Mesenchymal stem cell (in vitro differentiated cells and primary cell): ENCODE measurements around the gene SMO.
"Not testable (repeated sequence)": the region's sequence is repeated elsewhere in the genome, so short reads cannot be mapped to it uniquely, and the experiment has no call there.

Experiments
- DNase-seq: peaks from one replicate; pipeline ENCODE4 v3.0.0-alpha.2; 2013
- H2AFZ ChIP-seq: one replicate; pipeline ENCODE4 v1.6.1; 2013; ENCODE audit warnings: low read depth, mild to moderate bottlenecking, control low read depth, inconsistent platforms, low read length, moderate library complexity
- H2AK5ac ChIP-seq: 2 replicates; pipeline ENCODE4 v1.6.1; 2013; ENCODE audit warnings: low read length, moderate library complexity, mild to moderate bottlenecking, inconsistent platforms; ENCODE audit not compliant: severe bottlenecking
- H2BK120ac ChIP-seq: one replicate; pipeline ENCODE4 v1.6.1; 2013; ENCODE audit warnings: low read depth, mild to moderate bottlenecking, inconsistent platforms, low read length, moderate library complexity
- H2BK12ac ChIP-seq, 2 experiments: one replicate each; pipeline ENCODE4 v1.6.1; 2013; ENCODE audit warnings: inconsistent platforms in 2 of 2, low read length in 2 of 2, mild to moderate bottlenecking in 2 of 2, moderate library complexity in 2 of 2, control low read depth in 1 of 2
- H2BK15ac ChIP-seq: one replicate; pipeline ENCODE4 v1.6.1; 2013; ENCODE audit warnings: mild to moderate bottlenecking, low read depth, inconsistent platforms; ENCODE audit not compliant: poor library complexity, severe bottlenecking
- H2BK5ac ChIP-seq: 2 replicates; pipeline ENCODE4 v1.6.1; 2013; ENCODE audit warnings: low read depth, mild to moderate bottlenecking, low read length, control low read depth, inconsistent platforms; ENCODE audit not compliant: poor library complexity, severe bottlenecking
- H3K14ac ChIP-seq, 2 experiments: one replicate each; pipeline ENCODE4 v1.6.1; 2013; ENCODE audit warnings: inconsistent platforms in 2 of 2, low read length in 2 of 2, control low read depth in 1 of 2, mild to moderate bottlenecking in 1 of 2, moderate library complexity in 1 of 2
- H3K18ac ChIP-seq, 2 experiments: one replicate each; pipeline ENCODE4 v1.6.1; 2013; ENCODE audit warnings: inconsistent platforms in 2 of 2, low read length in 2 of 2, control low read depth in 1 of 2, low read depth in 1 of 2, mild to moderate bottlenecking in 1 of 2
- H3K23ac ChIP-seq, 2 experiments: one replicate each; pipeline ENCODE4 v1.6.1; 2013; ENCODE audit warnings: inconsistent platforms in 2 of 2, low read length in 2 of 2, mild to moderate bottlenecking in 2 of 2, moderate library complexity in 2 of 2, control low read depth in 1 of 2
- H3K27ac ChIP-seq: 2 replicates; pipeline ENCODE4 v1.5.1; 2013; ENCODE audit warnings: mild to moderate bottlenecking, moderate library complexity, low read length, control low read depth, inconsistent platforms; ENCODE audit not compliant: poor library complexity, severe bottlenecking
- H3K27me3 ChIP-seq, 2 experiments: 2 replicates each; pipeline versions ENCODE4 v1.6.1 to v1.7.0; 2013; ENCODE audit warnings: low read length in 2 of 2, mild to moderate bottlenecking in 2 of 2, moderate library complexity in 2 of 2, control low read depth in 1 of 2, inconsistent platforms in 1 of 2; ENCODE audit not compliant: control insufficient read depth in 1 of 2, insufficient read depth in 1 of 2
- H3K36me3 ChIP-seq, 2 experiments: 2 replicates each; pipeline versions ENCODE4 v1.6.1 to v1.7.0; 2013; ENCODE audit warnings: low read length in 2 of 2, control low read depth in 1 of 2, inconsistent platforms in 1 of 2, low read depth in 1 of 2, mild to moderate bottlenecking in 1 of 2; ENCODE audit not compliant: insufficient read depth in 2 of 2, control insufficient read depth in 1 of 2
- H3K4ac ChIP-seq, 2 experiments: one replicate each; pipeline ENCODE4 v1.6.1; 2013; ENCODE audit warnings: inconsistent platforms in 2 of 2, low read length in 2 of 2, mild to moderate bottlenecking in 2 of 2, moderate library complexity in 2 of 2, control low read depth in 1 of 2, low read depth in 1 of 2
- H3K4me1 ChIP-seq: 2 replicates; pipeline ENCODE4 v1.6.1; 2013; ENCODE audit warnings: low read depth, low read length, control low read depth; ENCODE audit not compliant: control insufficient read depth, insufficient read depth
- H3K4me2 ChIP-seq: 2 replicates; pipeline ENCODE4 v1.6.1; 2013; ENCODE audit warnings: low read length, mild to moderate bottlenecking, inconsistent platforms; ENCODE audit not compliant: poor library complexity, severe bottlenecking
- H3K4me3 ChIP-seq, 2 experiments: 2 replicates each; pipeline versions ENCODE4 v1.5.1 to v1.7.0; 2013; ENCODE audit warnings: low read length in 2 of 2, mild to moderate bottlenecking in 2 of 2, control low read depth in 1 of 2, low read depth in 1 of 2; ENCODE audit not compliant: insufficient read depth in 1 of 2
- H3K79me1 ChIP-seq: replicated peaks from 2 replicates; pipeline ENCODE4 v1.6.1; 2013; ENCODE audit warnings: mild to moderate bottlenecking, control low read depth, low read length, inconsistent platforms; ENCODE audit not compliant: poor library complexity, severe bottlenecking
- H3K9ac ChIP-seq: 2 replicates; pipeline ENCODE4 v1.7.0; 2013; ENCODE audit warnings: mild to moderate bottlenecking, low read length, moderate library complexity
- H3K9me3 ChIP-seq: 2 replicates; pipeline ENCODE4 v1.7.0; 2013; ENCODE audit warnings: mild to moderate bottlenecking, low read length; ENCODE audit not compliant: control insufficient read depth
- H4K8ac ChIP-seq: one replicate; pipeline ENCODE4 v1.6.1; 2013; ENCODE audit warnings: inconsistent platforms, mild to moderate bottlenecking, low read length, moderate library complexity
- H4K91ac ChIP-seq: one replicate; pipeline ENCODE4 v1.6.1; 2013; ENCODE audit warnings: mild to moderate bottlenecking, low read length, inconsistent platforms
- WGBS: methylation state at CpG from one replicate; pipeline ENCODE4 v1.1.7; 2013; ENCODE audit warnings: mixed read lengths; 5-methylcytosine and 5-hydroxymethylcytosine counted together

SMO gene

DNA sequence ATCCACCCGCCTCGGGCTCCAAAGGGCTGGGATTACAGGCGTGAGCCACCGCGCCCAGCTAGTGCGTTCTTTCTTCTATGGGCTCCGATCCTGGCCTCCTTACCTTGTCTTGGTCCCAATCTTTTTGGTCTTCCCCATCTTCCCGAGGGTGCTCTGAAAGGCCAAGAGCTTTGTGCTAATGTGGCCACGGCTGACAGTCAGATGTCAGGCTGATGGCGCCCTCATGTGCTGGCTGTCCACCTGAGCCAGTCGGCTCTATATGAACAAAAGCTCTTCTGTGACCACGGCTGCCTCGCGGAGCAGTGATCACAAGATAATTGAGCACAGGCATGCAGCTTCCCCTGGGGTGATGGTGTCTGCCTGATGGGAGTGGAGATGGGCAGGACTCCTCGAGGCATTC, 25.4 kb downstream of the SMO start:
- Histone ChIP-seq H4K91ac (no peak overlapping the region), H3K23ac (no peak overlapping the region), H3K27me3 (peaks cover 0 to 33% of the 10 kb centered on the region in 2 experiments), H3K4me2 (no peak overlapping the region), H3K18ac (no peak overlapping the region), H3K9ac (no peak overlapping the region), H3K14ac (no peak overlapping the region), H2BK120ac (no peak overlapping the region), H3K36me3 (peaks cover 0 to 48% of the 10 kb centered on the region in 2 experiments), H3K4me3 (no peak overlapping the region), H4K8ac (no peak overlapping the region), H2BK5ac (no peak overlapping the region), H3K4me1 (peaks cover 9% of the 10 kb centered on the region), H3K9me3 (no peaks in the 10 kb centered on the region), H3K27ac (no peak overlapping the region), H2BK15ac (no peak overlapping the region), H2BK12ac (no peak overlapping the region), H3K4ac (no peak overlapping the region), H2AFZ (no peak overlapping the region), H2AK5ac (no peak overlapping the region), H3K79me1 (no peaks in the 10 kb centered on the region)
- no peak for DNase-seq
- WGBS: 90% methylated on average over 14 of the region's 15 CpGs

DNA sequence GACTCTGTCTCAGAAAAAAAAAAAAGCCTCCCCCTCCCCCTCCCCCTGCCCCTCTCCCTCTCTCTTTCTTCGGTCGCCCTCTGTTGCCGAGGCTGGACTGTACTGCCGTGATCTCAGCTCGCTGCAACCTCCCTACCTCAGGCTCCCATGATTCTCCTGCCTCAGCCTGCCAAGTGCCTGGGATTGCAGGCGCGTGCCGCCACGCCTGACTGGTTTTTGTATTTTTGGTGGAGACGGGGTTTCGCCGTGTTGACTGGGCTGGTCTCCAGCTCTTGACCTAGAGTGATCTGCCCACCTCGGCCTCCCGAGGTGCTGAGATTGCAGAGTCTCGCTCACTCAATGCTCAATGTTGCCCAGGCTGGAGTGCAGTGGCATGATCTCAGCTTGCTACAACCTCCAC, 27.3 kb downstream of the SMO start:
- not testable (repeated sequence) for H3K4me3 ChIP-seq

GRCh38 chr7:129216101-129216715, 27.8 kb downstream of the SMO start:
- H3K9me3 ChIP-seq, H3K79me1 ChIP-seq, H2AK5ac ChIP-seq, H2BK15ac ChIP-seq, H3K4me2 ChIP-seq, H3K23ac ChIP-seq, H4K91ac ChIP-seq, H3K9ac ChIP-seq, H3K27ac ChIP-seq, H2AFZ ChIP-seq, H3K14ac ChIP-seq, H3K4me3 ChIP-seq, H3K4ac ChIP-seq, H2BK5ac ChIP-seq, H2BK120ac ChIP-seq, H4K8ac ChIP-seq, H3K18ac ChIP-seq, H3K4me1 ChIP-seq, H2BK12ac ChIP-seq, DNase-seq: not testable (repeated sequence)
- Histone ChIP-seq H3K36me3 (peaks cover 0 to 25% of the 10 kb centered on the region in 2 experiments), H3K27me3 (peaks cover 0 to 15% of the 10 kb centered on the region in 2 experiments)
- WGBS: 96% methylated on average over 34 of the region's 34 CpGs

More for the DNA sequence above, 27.3 kb downstream of the SMO start:
- not testable (repeated sequence) for H2BK12ac ChIP-seq, H3K18ac ChIP-seq, H2BK15ac ChIP-seq, H3K4me2 ChIP-seq, H3K4ac ChIP-seq, H2BK5ac ChIP-seq, H3K27ac ChIP-seq, H4K8ac ChIP-seq, DNase-seq, H2AFZ ChIP-seq, H3K79me1 ChIP-seq, H3K9ac ChIP-seq, H3K4me1 ChIP-seq, H3K9me3 ChIP-seq, H2AK5ac ChIP-seq, H3K23ac ChIP-seq, H4K91ac ChIP-seq, H3K14ac ChIP-seq, H2BK120ac ChIP-seq
- Histone ChIP-seq H3K36me3 (peaks cover 0 to 30% of the 10 kb centered on the region in 2 experiments), H3K27me3 (peaks cover 0 to 19% of the 10 kb centered on the region in 2 experiments)
- WGBS: 100% methylated on average over 6 of the region's 15 CpGs

GRCh38 chr7:129216821-129217416, 28.5 kb downstream of the SMO start:
- H3K79me1 ChIP-seq, H3K18ac ChIP-seq, H3K9ac ChIP-seq, H3K4me2 ChIP-seq, H3K9me3 ChIP-seq, H2AK5ac ChIP-seq, H3K27ac ChIP-seq, DNase-seq, H4K8ac ChIP-seq, H2BK15ac ChIP-seq, H2AFZ ChIP-seq, H3K14ac ChIP-seq, H3K23ac ChIP-seq, H3K4me1 ChIP-seq, H3K4ac ChIP-seq, H3K4me3 ChIP-seq, H4K91ac ChIP-seq, H2BK120ac ChIP-seq, H2BK5ac ChIP-seq, H2BK12ac ChIP-seq: not testable (repeated sequence)
- Histone ChIP-seq H3K36me3 (peaks cover 0 to 18% of the 10 kb centered on the region in 2 experiments), H3K27me3 (peaks cover 0 to 15% of the 10 kb centered on the region in 2 experiments)
- WGBS: 66% methylated on average over 6 of the region's 8 CpGs
